Measurements from ENCODE around the gene KRTAP5-10.
"Not testable (repeated sequence)": the region's sequence is repeated elsewhere in the genome, so short reads cannot be mapped to it uniquely, and the experiment has no call there.

KRTAP5-10 gene, protein sequence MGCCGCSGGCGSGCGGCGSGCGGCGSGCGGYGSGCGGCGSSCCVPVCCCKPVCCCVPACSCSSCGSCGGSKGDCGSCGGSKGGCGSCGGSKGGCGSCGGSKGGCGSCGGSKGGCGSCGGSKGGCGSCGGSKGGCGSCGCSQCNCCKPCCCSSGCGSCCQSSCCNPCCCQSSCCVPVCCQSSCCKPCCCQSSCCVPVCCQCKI

DNA sequence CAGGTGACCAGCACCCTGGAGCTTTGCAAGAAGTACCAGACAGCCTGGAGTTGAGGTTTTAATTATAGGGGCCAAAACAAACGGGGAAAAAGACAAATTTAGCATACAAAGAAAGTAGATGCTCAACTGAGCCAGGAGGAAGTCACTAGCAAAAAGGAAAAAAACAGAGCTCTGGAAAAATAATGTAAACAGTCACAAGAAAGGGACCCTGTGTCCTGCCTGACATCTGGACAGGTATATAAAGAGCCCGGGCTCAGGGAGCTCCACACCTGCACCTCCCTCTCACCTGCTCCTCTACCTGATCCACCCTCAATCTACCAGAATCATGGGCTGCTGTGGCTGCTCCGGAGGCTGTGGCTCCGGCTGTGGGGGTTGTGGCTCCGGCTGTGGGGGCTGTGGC is at the start of gene KRTAP5-10:
TSS of gene KRTAP5-10 (plus strand) at position 301 of the 400 bp plus-strand sequence. CDS start at position 326, 25 bp downstream.
- no peak for DNase-seq

DNA sequence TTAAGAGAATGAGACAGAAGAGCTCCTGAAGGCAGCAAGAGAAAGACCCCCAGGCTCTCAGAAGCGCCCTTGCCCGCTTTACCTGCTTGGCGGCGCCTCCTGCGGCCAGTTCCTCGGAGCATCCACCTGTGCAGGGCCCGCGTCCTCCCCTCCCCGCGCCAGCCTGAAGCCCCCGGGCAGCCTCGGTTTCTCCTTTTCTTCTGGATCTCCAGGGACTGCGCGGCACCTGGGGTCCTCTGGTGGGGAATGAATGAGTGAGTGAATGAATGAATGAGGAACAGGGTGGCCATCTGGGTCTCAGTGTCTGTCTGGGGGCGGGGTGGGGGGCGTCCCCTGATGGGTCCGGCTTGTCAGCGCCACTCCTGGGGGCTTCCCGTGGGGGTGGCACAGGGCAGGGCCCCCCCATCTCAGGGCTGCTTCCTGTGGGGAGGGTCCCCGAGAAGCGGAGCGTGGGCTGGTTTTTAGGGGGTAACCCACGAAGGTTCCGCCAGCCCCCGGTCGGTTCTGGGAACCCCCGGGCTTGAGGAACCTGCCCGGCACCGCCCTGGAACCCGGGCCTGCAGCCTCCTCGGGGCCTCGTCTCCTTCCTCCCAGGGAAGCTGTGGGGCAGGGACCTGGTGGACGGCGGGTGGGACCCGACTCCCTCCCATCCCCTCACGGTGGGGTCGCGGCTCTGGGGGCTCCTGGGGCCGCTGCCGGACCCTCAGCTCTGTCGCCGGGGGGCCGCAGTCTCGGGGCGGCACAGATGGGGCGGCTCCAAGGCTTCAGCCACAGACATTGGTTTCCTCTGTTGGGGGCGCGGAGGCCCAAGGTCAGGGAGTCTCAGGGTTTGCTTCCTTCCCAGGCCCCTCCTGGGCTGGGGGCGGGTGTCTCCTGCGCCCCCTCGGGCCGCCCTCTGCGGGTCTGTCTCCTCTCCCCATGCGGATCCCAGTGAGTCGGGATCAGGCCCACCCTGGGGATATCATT is 46.6 kb upstream of the KRTAP5-10 start:
- no peak for DNase-seq

DNA sequence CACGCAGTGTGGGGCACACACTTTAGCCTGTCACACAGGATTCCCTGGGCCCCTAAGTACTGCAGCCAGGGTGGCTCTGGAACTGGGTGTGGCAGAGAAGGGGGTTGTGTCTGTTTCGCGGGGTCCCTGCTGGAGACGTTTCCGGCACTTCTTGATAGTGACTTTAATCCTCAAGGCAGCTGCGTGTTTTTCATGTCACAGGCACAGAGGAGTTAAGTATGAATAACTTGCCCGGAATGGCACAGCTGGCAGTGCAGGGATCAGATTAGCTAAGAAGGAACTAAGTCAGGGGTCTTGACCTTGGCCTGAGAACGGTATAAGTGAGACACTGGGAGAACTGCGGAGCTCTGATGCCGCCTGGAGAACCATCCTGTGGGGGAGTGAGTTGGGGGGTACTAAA is 45.8 kb upstream of the KRTAP5-10 start:
- DNase-seq = no peak

DNA sequence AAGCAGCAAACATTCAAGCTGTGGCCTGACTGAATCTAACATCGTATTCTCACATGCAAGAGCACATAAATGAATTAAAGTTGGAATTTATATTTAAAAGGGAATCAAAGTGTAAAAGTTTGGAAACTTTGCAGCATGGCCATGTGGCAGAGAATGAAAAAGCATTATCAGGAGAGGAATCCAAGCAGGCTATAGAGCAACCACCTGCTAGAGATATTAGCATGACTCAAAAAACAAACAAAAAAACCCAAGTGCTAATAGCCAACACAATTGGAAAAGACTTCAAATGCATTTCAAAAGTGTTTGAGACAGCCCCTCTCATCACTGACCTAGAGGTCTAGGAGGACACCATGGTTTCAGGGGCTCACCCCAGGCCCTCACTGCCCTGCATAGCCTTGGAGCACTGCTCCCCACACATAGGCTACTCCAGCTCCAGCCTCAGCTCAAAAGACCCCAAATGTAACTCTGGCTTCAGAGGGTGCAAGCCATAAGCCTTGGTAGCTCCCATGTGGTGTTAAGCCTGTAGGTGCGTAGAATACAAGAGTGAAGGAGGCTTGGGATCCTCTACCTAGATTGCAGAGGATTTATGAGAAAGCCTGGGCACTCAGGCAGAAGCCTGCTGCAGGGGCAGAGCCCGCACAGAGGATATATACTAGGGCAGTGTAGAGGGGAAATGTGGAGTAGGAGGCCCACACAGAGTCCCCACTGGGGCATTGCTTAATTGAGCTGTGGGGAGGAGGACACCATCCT is 40.0 kb upstream of the KRTAP5-10 start:
- no peak for DNase-seq

DNA sequence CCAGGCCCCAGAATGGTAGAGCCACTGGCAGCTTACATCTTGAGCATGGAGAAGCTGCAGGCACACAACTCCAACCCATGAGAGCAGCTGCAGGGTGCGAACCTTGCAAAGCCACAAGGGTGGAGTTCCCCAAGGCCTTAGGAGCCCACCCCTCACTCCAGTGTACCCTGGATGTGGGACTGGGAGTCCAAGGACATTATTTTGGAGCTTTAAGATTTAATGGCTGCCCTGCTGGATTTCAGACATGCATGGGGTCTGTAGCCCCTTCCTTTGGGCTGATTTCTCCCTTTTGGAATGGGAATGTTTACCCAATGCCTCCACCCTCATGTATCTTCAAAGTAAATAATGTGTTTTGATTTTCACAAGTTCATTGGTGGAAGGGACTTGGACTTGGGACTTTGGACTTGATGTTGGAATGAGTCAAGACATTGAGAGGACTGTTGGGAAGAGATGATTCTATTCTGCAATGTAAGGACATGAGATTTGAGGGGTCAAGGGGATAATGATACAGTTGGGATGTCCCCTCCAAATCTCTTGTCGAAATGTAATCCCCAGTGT is 39.3 kb upstream of the KRTAP5-10 start:
- no peak for DNase-seq

DNA sequence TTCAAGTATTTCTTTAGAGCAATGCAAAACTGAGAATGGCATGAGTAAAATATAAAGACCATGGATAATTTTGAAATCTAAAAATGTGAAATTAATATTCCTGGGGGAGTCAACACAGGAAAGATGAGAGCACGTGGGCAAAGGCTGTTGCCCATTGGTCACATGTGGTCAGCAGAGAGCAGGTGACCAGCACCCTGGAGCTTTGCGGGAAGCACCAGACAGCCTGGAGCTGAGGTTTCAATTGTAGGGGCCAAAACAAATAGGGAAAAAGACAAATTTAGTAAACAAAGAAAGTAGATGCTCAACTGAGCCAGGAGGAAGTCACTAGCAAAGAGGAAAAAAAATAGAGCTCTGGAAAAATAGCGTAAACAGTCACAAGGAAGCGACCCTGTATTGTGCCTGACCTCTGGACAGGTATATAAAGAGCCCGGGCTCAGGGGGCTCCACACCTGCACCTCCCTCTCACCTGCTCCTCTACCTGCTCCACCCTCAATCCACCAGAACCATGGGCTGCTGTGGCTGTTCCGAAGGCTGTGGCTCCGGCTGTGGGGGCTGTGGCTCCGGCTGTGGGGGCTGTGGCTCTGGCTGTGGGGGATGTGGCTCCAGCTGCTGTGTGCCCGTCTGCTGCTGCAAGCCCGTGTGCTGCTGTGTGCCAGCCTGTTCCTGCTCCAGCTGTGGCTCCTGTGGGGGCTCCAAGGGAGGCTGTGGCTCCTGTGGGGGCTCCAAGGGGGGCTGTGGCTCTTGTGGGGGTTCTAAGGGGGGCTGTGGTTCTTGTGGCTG is 38.4 kb upstream of the KRTAP5-10 start, which contains the start of gene KRTAP5-7:
TSS of gene KRTAP5-7 (plus strand) at position 472 of the 780 bp plus-strand sequence. CDS start at position 506, 34 bp downstream.
- DNase-seq = not testable (repeated sequence)

DNA sequence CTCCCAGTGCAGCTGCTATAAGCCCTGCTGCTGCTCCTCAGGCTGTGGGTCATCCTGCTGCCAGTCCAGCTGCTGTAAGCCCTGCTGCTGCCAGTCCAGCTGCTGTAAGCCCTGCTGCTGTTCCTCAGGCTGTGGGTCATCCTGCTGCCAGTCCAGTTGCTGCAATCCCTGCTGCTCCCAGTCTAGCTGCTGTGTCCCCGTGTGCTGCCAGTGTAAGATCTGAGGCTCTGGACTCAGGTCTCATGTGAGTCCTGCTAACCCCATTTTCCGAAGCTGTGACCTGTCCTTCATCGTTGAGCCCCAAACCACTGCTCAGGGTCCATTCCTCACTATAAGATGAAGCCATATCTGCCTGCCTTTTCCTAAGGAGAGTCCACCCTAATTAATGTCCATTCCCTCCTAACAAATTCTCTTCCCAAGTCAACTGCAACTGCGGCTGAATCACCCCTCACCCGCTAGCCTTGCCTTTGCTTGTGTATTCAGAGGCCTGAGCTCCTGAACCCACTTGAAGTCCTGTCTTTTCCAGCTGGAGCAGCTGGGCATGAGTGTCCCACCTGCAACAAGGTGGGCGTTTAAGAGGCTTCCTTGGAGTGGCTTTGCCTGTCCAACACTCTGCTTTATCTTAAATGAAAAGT is 37.7 kb upstream of the KRTAP5-10 start:
- no peak for DNase-seq

DNA sequence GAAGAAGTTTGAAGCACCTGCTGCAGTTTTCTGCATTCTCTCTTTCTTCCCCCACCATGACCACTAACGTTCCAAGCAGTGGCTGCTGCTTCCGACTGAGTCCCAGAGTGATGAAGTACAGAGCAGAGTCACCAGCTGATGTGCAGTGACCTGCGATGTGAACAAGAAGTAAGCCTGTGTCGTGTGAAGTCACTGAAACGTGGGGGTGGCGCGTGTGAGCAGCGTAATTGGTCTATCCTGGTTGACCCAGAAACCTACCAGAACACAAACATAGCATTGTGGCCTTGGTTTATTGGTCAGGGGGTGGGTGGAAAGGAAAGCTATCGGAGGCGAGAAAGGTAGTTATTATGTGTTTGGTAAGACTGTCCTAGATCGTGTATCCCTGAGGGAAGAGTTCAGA is 34.8 kb upstream of the KRTAP5-10 start:
- no peak for DNase-seq

DNA sequence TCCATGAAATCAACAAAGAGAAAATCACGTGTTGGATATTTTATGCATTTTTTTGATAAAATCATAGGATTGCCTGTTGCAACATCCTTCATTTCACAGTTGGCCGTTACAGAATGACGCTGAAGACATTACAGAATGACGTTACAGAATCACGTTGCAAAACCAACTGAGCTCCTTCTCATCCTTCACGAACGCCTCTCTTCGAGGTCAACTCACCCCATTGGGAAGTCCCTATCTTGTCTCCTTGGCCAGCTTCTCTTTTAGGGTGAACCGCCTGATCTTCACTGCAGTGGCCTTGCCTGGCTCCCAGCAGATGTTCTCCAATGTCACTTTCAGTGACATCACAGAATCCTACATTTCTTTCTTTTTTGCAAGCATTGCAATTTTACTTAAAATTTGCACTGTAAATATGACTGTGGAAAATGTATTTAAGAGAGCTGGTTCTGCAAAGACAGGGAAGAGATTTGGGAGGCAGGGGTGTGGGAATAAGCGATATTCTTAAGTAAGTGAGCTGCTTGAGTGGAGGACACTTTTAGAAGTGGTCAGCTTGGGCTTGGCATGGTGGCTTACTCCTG is 33.2 kb upstream of the KRTAP5-10 start:
- no peak for DNase-seq

DNA sequence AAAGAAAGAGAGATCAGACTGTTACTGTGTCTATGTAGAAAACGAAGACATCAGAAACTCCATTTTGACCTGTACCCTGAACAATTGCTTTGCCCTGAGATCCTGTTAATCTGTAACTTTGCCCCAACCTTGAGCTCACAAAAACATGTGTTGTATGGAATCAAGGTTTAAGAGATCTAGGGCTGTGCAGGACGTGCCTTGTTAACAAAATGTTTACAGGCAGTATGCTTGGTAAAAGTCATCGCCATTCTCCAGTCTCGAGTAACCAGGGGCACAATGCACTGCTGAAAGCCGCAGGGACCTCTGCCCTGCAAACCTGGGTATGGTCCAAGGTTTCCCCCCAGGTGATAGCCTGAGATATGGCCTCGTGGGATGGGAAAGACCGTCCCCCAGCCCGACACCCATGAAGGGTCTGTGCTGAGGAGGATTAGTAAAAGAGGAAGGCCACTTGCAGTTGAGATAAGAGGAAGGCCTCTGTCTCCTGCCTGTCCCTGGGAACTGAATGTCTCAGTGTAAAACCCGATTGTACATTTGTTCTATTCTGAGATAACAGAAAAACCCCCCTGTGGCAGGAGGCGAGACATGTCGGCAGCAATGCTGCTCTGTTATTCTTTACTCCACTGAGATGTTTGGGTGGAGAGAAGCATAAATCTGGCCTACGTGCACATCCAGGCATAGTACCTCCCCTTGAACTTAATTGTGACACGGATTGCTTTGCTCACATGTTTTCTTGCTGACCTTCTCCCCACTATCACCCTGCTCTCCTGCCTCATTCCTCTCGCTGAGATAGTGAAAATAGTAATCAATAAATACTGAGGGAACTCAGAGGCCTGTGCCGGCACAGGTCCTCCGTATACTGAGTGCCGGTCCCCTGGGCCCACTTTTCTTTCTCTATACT is 30.4 kb upstream of the KRTAP5-10 start:
- DNase-seq = not testable (repeated sequence)

DNA sequence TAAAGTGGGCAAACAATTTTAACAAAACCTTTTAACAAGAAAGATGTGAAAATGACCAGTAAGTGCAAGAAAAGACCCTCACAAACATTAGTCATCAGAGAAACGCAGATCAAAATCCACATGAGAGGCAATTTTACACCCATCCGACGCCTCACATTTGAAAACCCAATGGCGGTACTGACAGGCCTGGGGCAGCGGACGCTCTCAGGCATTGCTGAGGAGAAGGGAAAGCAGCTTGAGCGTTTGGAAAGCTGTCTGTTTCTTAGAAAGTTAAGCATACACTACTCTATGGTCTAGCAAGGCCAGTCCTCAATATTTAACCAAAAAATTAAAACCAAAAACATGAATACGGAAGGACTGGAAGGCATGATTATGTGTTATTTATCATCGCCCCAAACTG is 29.5 kb upstream of the KRTAP5-10 start:
- DNase-seq = no peak

DNA sequence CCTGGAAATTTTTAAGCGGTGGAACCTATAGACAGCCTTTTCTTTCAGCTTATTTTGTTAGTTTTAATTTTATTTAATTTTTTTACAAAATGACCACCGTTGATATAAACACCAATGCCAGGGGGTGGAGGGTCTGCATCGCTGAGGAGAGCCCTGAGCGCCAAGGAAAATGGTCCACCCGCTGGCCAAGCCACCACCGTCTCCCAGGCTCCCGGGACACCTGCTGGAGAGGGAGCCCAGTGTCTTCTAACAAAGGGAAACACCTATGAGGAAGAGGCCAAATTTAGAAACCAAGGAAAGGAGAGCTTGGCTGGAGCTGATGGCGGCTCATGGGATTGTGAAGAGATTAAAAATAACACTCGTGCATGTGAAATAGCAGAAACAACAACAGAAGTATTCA is 27.8 kb upstream of the KRTAP5-10 start:
- no peak for DNase-seq

DNA sequence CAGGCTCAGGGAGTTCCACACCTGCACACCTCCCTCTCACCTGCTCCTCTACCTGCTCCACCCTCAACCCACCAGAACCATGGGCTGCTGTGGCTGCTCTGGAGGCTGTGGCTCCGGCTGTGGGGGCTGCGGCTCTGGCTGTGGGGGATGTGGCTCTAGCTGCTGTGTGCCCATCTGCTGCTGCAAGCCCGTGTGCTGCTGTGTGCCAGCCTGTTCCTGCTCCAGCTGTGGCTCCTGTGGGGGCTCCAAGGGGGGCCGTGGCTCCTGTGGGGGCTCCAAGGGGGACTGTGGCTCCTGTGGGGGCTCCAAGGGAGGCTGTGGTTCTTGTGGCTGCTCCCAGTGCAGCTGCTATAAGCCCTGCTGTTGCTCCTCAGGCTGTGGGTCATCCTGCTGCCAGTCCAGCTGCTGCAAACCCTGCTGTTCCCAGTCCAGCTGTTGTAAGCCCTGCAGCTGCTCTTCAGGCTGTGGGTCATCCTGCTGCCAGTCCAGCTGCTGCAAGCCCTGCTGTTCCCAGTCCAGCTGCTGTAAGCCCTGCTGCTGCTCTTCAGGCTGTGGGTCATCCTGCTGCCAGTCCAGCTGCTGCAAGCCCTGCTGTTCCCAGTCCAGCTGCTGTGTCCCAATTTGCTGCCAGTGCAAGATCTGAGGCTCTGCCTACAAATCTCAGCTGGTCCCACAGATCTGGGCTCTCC is 27.2 kb upstream of the KRTAP5-10 start, which contains the start of gene KRTAP5-8:
TSS of gene KRTAP5-8 (plus strand) at position 49 of the 689 bp plus-strand sequence. CDS start at position 80, 31 bp downstream.
- DNase-seq = not testable (repeated sequence)

DNA sequence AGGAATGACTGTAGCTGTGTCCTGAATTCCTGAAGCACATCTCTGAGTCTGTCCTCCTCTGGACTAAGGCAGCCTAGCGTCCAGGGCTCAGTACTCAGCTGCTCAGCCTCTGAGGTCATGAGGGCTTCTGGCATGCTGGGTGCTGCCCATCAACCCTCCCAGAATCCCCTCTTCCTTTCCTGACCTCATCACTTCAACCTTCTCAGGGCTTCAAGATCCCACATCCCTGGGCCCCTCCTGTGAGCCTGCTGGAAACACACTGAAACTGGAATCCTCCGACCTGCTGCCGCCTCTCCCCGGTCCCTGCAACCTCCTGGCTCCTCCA is 26.7 kb upstream of the KRTAP5-10 start:
- DNase-seq = no peak

DNA sequence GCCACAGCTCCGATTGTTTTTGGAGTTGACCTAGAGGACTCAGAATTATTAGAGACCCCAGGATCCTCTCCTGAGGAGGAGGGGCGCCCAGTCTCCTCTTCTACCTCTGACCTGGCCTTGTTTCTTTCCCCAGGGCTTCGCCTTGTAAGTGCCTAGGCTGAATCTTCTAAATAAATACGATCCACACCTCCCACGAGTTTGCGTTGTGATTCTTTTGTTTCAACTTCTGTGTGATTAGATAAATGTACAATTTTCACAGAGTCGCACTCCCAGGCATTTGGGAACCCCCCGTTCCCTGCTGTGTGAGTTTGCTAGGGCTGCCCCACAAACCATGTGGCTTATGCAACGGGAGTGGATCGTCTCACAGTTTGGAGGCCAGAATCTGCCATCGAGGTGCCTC is 26.3 kb upstream of the KRTAP5-10 start:
- DNase-seq = no peak

DNA sequence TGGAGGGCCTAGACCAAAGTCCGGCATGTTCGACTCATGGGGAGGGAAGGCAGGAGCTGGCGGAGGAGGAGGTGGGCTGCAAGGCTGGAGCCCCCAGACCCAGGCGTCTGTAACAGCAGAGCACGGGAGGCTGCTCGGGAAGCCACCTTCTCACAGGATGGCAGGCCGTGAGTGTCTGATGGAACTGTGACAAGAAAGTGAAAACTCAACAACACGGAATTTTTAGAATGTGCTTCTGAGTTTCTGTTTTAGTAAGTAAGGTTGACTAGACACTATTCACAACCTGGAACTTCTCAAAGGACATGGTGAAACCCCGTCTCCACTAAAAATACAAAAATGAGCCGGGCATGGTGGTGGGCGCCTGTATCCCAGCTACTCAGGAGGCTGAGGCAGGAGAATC is 25.4 kb upstream of the KRTAP5-10 start:
- not testable (repeated sequence) for DNase-seq

DNA sequence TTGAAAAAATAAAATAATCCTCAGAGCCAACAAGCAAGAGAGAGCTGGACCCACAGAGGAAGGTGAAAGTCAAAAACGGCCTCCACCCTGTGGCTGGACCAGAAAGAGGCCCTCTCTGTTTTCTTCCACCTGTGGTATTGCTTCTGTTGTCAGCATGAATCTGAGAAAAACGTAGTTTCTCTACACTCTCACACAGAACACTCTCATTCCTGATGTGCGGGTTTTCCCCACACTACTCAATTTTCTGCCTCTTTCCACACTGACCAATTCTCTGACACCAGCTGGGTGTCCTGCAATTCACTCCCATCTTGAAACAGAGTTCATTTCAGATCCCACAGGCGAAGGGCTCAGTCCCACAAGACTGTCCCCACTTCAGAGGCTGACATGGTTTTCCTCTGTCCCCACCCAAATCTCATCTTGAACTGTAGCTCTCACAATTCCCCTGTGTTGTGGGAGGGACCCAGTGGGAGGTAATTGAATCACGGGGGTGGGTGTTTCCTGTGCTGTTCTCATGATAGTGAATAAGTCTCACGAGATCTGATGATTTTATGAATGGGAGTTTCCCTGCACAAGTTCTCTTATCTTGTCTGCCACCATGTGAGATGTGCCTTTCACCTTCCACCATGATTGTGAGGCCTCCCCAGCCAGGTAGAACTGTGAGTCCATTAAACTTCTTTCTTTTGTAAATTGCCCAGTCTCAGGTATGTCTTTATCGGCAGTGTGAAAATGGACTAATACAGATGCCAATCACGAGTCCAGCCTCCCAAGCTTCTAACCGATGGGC is 24.6 kb upstream of the KRTAP5-10 start:
- not testable (repeated sequence) for DNase-seq

DNA sequence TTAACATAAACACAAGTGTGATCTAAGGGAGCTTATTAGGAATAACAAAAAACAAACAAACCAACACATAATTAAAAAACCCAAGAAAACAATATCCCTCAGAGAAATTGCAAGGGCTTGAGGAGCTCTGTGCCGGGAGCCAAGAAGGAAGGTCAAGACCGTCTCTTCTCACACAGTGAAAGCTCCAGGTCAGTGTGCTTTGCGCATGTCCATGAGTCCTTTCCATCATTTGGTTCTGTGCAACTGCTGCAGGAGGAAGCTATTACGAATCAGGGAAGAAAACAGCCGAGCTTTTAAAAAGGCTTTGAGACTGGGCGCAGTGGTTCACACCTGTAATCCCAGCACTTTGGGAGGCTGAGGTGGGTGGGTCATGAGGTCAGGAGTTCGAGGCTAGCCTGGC is 23.0 kb upstream of the KRTAP5-10 start:
- DNase-seq = no peak

All from NCI-H510A treated with DMSO at 0.1 percent for 48 hours (cell line).